ENCODE measurements around the gene ARMC9. TPM values are rescaled to one million over a fixed set of nuclear protein-coding genes. Genes with fewer than 3 reads are reported as not detected.
A peak's percentile ranks its signal among the peaks of the same experiment; 100 is the strongest.

Gene ARMC9
- total RNA-seq, 1 donor from 2014 or later = 35.2 TPM

GRCh38 chr2:231370429-231370748, 172.0 kb downstream of the ARMC9 start:
- Mint-ChIP-seq H3K36me3 (no peaks in the 10 kb centered on the region), H3K27me3 (no peaks in the 10 kb centered on the region), H3K27ac (no peak overlapping the region), H3K4me1 (ENCODE audit: unreplicated experiment) (peaks cover 5% of the 10 kb centered on the region), H3K9me3 (no peaks in the 10 kb centered on the region), H3K4me3 (no peak overlapping the region)
- no peak for DNase-seq (ENCODE audit: extremely low spot score, unreplicated experiment)
- TF ChIP-seq CTCF (conservative IDR thresholded peaks at IDR 0.05) = no peak

- H3K4me1 Mint-ChIP-seq (ENCODE audit: unreplicated experiment) = peaks cover 4% of the 10 kb centered on the region
- H3K36me3 Mint-ChIP-seq = no peaks in the 10 kb centered on the region
- no peak overlapping the region for H3K27ac Mint-ChIP-seq
- no peak for DNase-seq (ENCODE audit: extremely low spot score, unreplicated experiment)
- H3K27me3 Mint-ChIP-seq = no peaks in the 10 kb centered on the region
- H3K9me3 Mint-ChIP-seq = no peaks in the 10 kb centered on the region
- H3K4me3 Mint-ChIP-seq = no peak overlapping the region
- TF ChIP-seq CTCF (conservative IDR thresholded peaks at IDR 0.05) = no peak
Measured at GRCh38 chr2:231370749-231371429, 172.5 kb downstream of the ARMC9 start.

- TF ChIP-seq CTCF (conservative IDR thresholded peaks at IDR 0.05) = no peak
- Mint-ChIP-seq H3K36me3 (no peaks in the 10 kb centered on the region), H3K4me3 (no peak overlapping the region), H3K27ac (no peak overlapping the region), H3K4me1 (ENCODE audit: unreplicated experiment) (peaks cover 4% of the 10 kb centered on the region), H3K27me3 (no peaks in the 10 kb centered on the region), H3K9me3 (no peaks in the 10 kb centered on the region)
- DNase-seq (ENCODE audit: extremely low spot score, unreplicated experiment) = no peak
Measured at GRCh38 chr2:231371430-231372054, 173.1 kb downstream of the ARMC9 start.

- Mint-ChIP-seq H3K4me1 (ENCODE audit: unreplicated experiment) (peaks cover 11% of the 10 kb centered on the region), H3K4me3 (no peak overlapping the region)
Measured at GRCh38 chr2:231372326-231372725, 173.9 kb downstream of the ARMC9 start.

GRCh38 chr2:231373184-231373583, 174.8 kb downstream of the ARMC9 start:
- H3K4me1 Mint-ChIP-seq (ENCODE audit: unreplicated experiment) = peaks cover 9% of the 10 kb centered on the region
- H3K27ac Mint-ChIP-seq = peak overlapping the region; percentile 94
- TF ChIP-seq CTCF (conservative IDR thresholded peaks at IDR 0.05) = no peak

More at GRCh38 chr2:231372326-231372725, 173.9 kb downstream of the ARMC9 start:
- no peaks in the 10 kb centered on the region for H3K9me3 Mint-ChIP-seq
- no peak for TF ChIP-seq CTCF (conservative IDR thresholded peaks at IDR 0.05)
- H3K27ac Mint-ChIP-seq = no peak overlapping the region
- H3K36me3 Mint-ChIP-seq = no peaks in the 10 kb centered on the region
- H3K27me3 Mint-ChIP-seq = no peaks in the 10 kb centered on the region
- no peak for DNase-seq (ENCODE audit: extremely low spot score, unreplicated experiment)

More at GRCh38 chr2:231373184-231373583, 174.8 kb downstream of the ARMC9 start:
- Mint-ChIP-seq H3K36me3 (no peaks in the 10 kb centered on the region), H3K4me3 (no peak overlapping the region), H3K9me3 (no peaks in the 10 kb centered on the region), H3K27me3 (no peaks in the 10 kb centered on the region)
- no peak for DNase-seq (ENCODE audit: extremely low spot score, unreplicated experiment)
